Vagina (tissue), 2 donors: ENCODE data around the gene CD93. TPM values are rescaled to one million over a fixed set of nuclear protein-coding genes. Genes with fewer than 3 reads are reported as not detected.

ENCODE experiments used
- DNase-seq, 2 donors: peaks; one replicate each; pipeline ENCODE4 v3.0.0-alpha.2; 2017; ENCODE audit errors: extremely low spot score in 2 of 2
- H3K27ac ChIP-seq: fragments of 200-600 bp; sonication (generic); one replicate; pipeline ENCODE4 v1.5.1; 2019
- H3K27me3 ChIP-seq: fragments of 200-600 bp; sonication (generic); one replicate; pipeline ENCODE4 v1.5.1; 2019
- H3K36me3 ChIP-seq, 2 donors: fragments of 200-600 bp; sonication (generic); one replicate each; pipeline ENCODE4 v1.5.1; 2017 to 2019
- H3K4me1 ChIP-seq: fragments of 200-600 bp; sonication (generic); one replicate; pipeline ENCODE4 v1.5.1; 2019
- H3K4me3 ChIP-seq, 2 donors: fragments of 200-600 bp; sonication (generic); 1 replicate in 1 of 2; 2 replicates in 1 of 2; pipeline ENCODE4 v1.5.1; 2016 to 2019
- H3K9me3 ChIP-seq: fragments of 200-600 bp; sonication (generic); one replicate; pipeline ENCODE4 v1.5.1; 2019
- POLR2A ChIP-seq, 2 donors: fragments of 450-650 bp; IDR thresholded peaks; one replicate each; pipeline ENCODE4 v1.6.1; 2017; ENCODE audit warnings: antibody characterized with exemption in 2 of 2, mild to moderate bottlenecking in 2 of 2, moderate library complexity in 2 of 2
- POLR2AphosphoS5 ChIP-seq, 2 donors: sonication (generic); formaldehyde crosslinking; IDR thresholded peaks; one replicate each; pipeline ENCODE4 v1.9.0; 2017; ENCODE audit warnings: antibody characterized with exemption in 2 of 2, mild to moderate bottlenecking in 2 of 2, low read depth in 1 of 2; ENCODE audit not compliant: insufficient read depth in 1 of 2
- intact Hi-C: fragments of 100-400 bp; cut with DNase I; formaldehyde crosslinking; loops from one replicate; pipeline ENCODE4 v1.15.1; 2023
- total RNA-seq: library from RNA; depleted of rRNA; stranded (reverse); fragments of >200 nt; gene quantifications from one replicate; pipeline ENCODE4 v1.2.3, GENCODE V29; 2016
- TF ChIP-seq, protein P1 (sequence below), 3 experiments: fragments of 450-650 bp in 2 of 3; fragments of 200-600 bp in 1 of 3; sonication (generic) in 1 of 3; IDR thresholded peaks; one replicate each; pipeline ENCODE4 v1.5.1; 2017 to 2019; ENCODE audit warnings: antibody characterized with exemption in 3 of 3, mild to moderate bottlenecking in 2 of 3, moderate library complexity in 2 of 3

Gene CD93
- total RNA-seq, 1 donor from 2014 or later, result 45.4 TPM

DNA sequence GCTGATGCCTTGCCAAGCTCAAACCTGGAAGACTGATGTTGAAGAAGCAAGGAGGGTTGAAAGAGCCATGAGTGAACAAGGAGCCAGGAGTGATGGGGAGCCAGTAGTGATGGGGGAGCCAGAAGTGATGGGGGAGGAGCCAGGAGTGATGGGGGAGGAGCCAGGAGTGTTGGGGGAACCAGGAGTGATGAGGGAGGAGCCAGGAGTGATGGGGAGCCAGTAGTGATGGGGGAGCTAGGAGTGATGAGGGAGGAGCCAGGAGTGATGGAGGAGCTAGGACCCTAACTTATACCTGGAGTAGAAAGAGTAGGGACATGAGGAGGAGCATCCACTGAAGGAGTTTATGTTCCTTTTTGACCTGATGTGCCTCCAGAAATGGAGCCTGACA, 14.6 kb upstream of the CD93 start:
- intact Hi-C loops, result no loop called here
- no peak for DNase-seq
- no peak for TF ChIP-seq POLR2AphosphoS5 (IDR thresholded peaks at IDR 0.05; ENCODE audit: insufficient read depth in 1 of 2, low read depth in 1 of 2)
- TF ChIP-seq POLR2A (IDR thresholded peaks at IDR 0.05), result no peak
- TF ChIP-seq, protein P1, sequence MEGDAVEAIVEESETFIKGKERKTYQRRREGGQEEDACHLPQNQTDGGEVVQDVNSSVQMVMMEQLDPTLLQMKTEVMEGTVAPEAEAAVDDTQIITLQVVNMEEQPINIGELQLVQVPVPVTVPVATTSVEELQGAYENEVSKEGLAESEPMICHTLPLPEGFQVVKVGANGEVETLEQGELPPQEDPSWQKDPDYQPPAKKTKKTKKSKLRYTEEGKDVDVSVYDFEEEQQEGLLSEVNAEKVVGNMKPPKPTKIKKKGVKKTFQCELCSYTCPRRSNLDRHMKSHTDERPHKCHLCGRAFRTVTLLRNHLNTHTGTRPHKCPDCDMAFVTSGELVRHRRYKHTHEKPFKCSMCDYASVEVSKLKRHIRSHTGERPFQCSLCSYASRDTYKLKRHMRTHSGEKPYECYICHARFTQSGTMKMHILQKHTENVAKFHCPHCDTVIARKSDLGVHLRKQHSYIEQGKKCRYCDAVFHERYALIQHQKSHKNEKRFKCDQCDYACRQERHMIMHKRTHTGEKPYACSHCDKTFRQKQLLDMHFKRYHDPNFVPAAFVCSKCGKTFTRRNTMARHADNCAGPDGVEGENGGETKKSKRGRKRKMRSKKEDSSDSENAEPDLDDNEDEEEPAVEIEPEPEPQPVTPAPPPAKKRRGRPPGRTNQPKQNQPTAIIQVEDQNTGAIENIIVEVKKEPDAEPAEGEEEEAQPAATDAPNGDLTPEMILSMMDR (IDR thresholded peaks at IDR 0.05), result no peak
- no peak overlapping the region for H3K4me3 ChIP-seq
- peaks cover 60% of the 10 kb centered on the region for H3K4me1 ChIP-seq
- no peaks in the 10 kb centered on the region for H3K27me3 ChIP-seq
- no peaks in the 10 kb centered on the region for H3K36me3 ChIP-seq
- H3K9me3 ChIP-seq, result no peaks in the 10 kb centered on the region
- no peak overlapping the region for H3K27ac ChIP-seq

- peaks cover 60% of the 10 kb centered on the region for H3K4me1 ChIP-seq
- intact Hi-C loops, result no loop called here
These were observed 13.9 kb upstream of the CD93 start for GRCh38 chr20:23099791-23100719.

GRCh38 chr20:23097636-23098580, 11.8 kb upstream of the CD93 start:
- Histone ChIP-seq H3K36me3 (no peaks in the 10 kb centered on the region), H3K27ac (no peak overlapping the region), H3K27me3 (no peaks in the 10 kb centered on the region), H3K4me1 (peaks cover 61% of the 10 kb centered on the region), H3K4me3 (no peak overlapping the region), H3K9me3 (no peaks in the 10 kb centered on the region)
- intact Hi-C loops, result no loop called here
- TF ChIP-seq, protein P1 (IDR thresholded peaks at IDR 0.05), result no peak
- TF ChIP-seq POLR2A (IDR thresholded peaks at IDR 0.05) (no peak), POLR2AphosphoS5 (IDR thresholded peaks at IDR 0.05; ENCODE audit: insufficient read depth in 1 of 2, low read depth in 1 of 2) (no peak)
- DNase-seq, result no peak

More at GRCh38 chr20:23099791-23100719, 13.9 kb upstream of the CD93 start:
- H3K27me3 ChIP-seq, result no peaks in the 10 kb centered on the region
- TF ChIP-seq, protein P1 (IDR thresholded peaks at IDR 0.05), result no peak
- TF ChIP-seq POLR2AphosphoS5 (IDR thresholded peaks at IDR 0.05; ENCODE audit: insufficient read depth in 1 of 2, low read depth in 1 of 2), result peak in 1 of 2 donors; percentile 87
- TF ChIP-seq POLR2A (IDR thresholded peaks at IDR 0.05), result no peak
- no peaks in the 10 kb centered on the region for H3K9me3 ChIP-seq
- no peaks in the 10 kb centered on the region for H3K36me3 ChIP-seq
- H3K4me3 ChIP-seq, result no peak overlapping the region
- H3K27ac ChIP-seq, result peak overlapping the region; percentile 47
- no peak for DNase-seq

DNA sequence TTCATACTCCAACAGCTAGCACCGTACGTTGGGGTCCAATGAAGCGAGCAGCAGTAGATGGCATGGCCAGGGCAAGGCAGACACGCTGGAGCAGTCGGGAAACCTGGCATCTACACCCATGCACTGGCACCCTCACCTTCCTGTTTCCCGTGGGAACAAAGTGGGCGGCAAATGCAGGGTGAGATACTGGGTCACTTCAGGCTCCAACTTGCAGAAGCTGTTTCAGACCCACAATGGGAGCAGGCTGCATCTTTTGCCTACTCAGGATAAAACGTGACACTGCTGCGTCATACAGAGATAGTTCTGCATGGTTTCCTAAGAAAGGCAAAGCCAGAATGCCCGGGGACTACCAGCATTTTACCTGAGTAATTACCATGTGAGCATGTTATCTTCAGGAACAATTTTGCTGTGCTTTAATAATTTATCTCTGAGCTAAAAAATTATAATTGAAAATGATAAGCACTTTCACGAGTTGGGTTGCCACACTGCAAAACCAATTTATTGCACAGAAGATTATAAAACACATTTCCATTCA, 10.9 kb upstream of the CD93 start:
- DNase-seq, result no peak
- Histone ChIP-seq H3K9me3 (no peaks in the 10 kb centered on the region), H3K4me3 (no peak overlapping the region), H3K27ac (peak overlapping the region; percentile 48), H3K4me1 (peaks cover 56% of the 10 kb centered on the region), H3K36me3 (no peaks in the 10 kb centered on the region), H3K27me3 (no peaks in the 10 kb centered on the region)
- intact Hi-C loops, result no loop called here
- no peak for TF ChIP-seq POLR2A (IDR thresholded peaks at IDR 0.05)
- peak in 1 of 2 donors; percentile 16 for TF ChIP-seq POLR2AphosphoS5 (IDR thresholded peaks at IDR 0.05; ENCODE audit: insufficient read depth in 1 of 2, low read depth in 1 of 2)

- no peaks in the 10 kb centered on the region for H3K36me3 ChIP-seq
- no peak for DNase-seq
- no peaks in the 10 kb centered on the region for H3K27me3 ChIP-seq
- TF ChIP-seq, protein P1 (IDR thresholded peaks at IDR 0.05), result no peak
- TF ChIP-seq POLR2AphosphoS5 (IDR thresholded peaks at IDR 0.05; ENCODE audit: insufficient read depth in 1 of 2, low read depth in 1 of 2) (no peak), POLR2A (IDR thresholded peaks at IDR 0.05) (no peak)
- no peaks in the 10 kb centered on the region for H3K9me3 ChIP-seq
- intact Hi-C loops, result no loop called here
- peak overlapping the region; percentile 48 for H3K27ac ChIP-seq
- peaks cover 46% of the 10 kb centered on the region for H3K4me1 ChIP-seq
- no peak overlapping the region for H3K4me3 ChIP-seq
These were observed 10.0 kb upstream of the CD93 start for GRCh38 chr20:23096097-23096496.
